OCI-LY7 (cell line): ENCODE data around the gene KLHL13.

Experiments
- CTCF ChIP-seq: fragments of 200-600 bp; sonication (generic); conservative IDR thresholded peaks from 2 replicates; pipeline ENCODE4 v1.5.1; 2014; ENCODE audit warnings: mild to moderate bottlenecking, antibody characterized with exemption, low read length, moderate library complexity, mixed read lengths
- EZH2phosphoT487 ChIP-seq: fragments of 200-600 bp; sonication (generic); IDR thresholded peaks from 2 replicates; pipeline ENCODE4 v1.6.1; 2018; ENCODE audit warnings: low read depth, borderline replicate concordance, mild to moderate bottlenecking, mixed run types, antibody characterized with exemption, low read length, moderate library complexity, mixed read lengths

DNA sequence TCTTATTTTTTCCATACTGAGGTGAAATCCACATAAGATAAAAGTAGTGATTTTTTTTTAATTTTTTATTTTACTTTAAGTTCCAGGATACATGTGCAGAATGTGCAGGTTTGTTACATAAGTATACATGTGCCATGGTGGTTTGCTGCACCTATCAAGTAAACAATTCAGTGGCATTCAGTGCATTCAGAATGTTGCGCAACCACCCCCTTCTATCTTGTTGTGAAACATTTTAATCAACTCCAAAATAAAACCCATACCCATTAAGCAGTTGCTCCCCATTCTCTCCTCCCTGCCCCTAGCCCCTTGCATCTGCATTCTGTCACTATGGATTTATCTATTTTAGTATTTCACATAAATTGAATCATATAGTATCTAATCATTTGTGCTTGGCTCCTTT lies 121.2 kb downstream of the KLHL13 start:
- no peak for TF ChIP-seq CTCF
- TF ChIP-seq EZH2phosphoT487, result no peak
